Endothelial cell of hepatic sinusoid (primary cell): ENCODE measurements around the gene FIBP.
"Not testable (repeated sequence)": the region's sequence is repeated elsewhere in the genome, so short reads cannot be mapped to it uniquely, and the experiment has no call there.

Source experiments
- in situ Hi-C: cut with HindIII; loops from 2 replicates; pipeline ENCODE4 v1.10.0; 2017; ENCODE audit warnings: low sequenced_read_pairs

The FIBP gene

GRCh38 chr11:65849366-65849765 is 38.9 kb downstream of the FIBP start:
- in situ Hi-C loops, result no loop called here

- in situ Hi-C loops, result not testable (repeated sequence)
Observed at GRCh38 chr11:65848693-65849092, 39.6 kb downstream of the FIBP start.

GRCh38 chr11:65847746-65848145 is 40.5 kb downstream of the FIBP start:
- in situ Hi-C loops, result no loop called here

GRCh38 chr11:65844231-65844872 is 43.9 kb downstream of the FIBP start:
- in situ Hi-C loops, result loop anchor here (5.0 kb wide), 1 partner anchor 72 kb away; no protein-coding TSS in a partner anchor

- in situ Hi-C loops, result loop anchor here (5.0 kb wide), 1 partner anchor 72 kb away; no protein-coding TSS in a partner anchor
Observed at GRCh38 chr11:65843811-65844210, 44.5 kb downstream of the FIBP start.

- in situ Hi-C loops, result loop anchor here (5.0 kb wide), 1 partner anchor 70 kb away; no protein-coding TSS in a partner anchor
Observed at GRCh38 chr11:65842144-65842543, 46.1 kb downstream of the FIBP start.

GRCh38 chr11:65834202-65834601 is 54.1 kb downstream of the FIBP start:
- in situ Hi-C loops, result no loop called here
